AG20443 (cell line): ENCODE data around the gene CMTR2.

ENCODE experiments used
- DNase-seq: peaks from one replicate; pipeline ENCODE4 v3.0.0; 2012; ENCODE audit warnings: low spot score, mixed read lengths

CMTR2 gene

GRCh38 chr16:71276589-71277334 is 12.4 kb downstream of the CMTR2 start:
- no peak for DNase-seq

- no peak for DNase-seq
Measured at GRCh38 chr16:71273384-71273783, 15.8 kb downstream of the CMTR2 start.

- no peak for DNase-seq
Measured at GRCh38 chr16:71264299-71264698, 24.9 kb downstream of the CMTR2 start.

GRCh38 chr16:71263582-71263981 is 25.6 kb downstream of the CMTR2 start:
- DNase-seq = no peak

GRCh38 chr16:71262391-71262790 is 26.8 kb downstream of the CMTR2 start:
- DNase-seq = no peak

- no peak for DNase-seq
Measured at GRCh38 chr16:71260995-71261394, 28.2 kb downstream of the CMTR2 start.

GRCh38 chr16:71259086-71259485 is 30.1 kb downstream of the CMTR2 start:
- no peak for DNase-seq

GRCh38 chr16:71258372-71258771 is 30.8 kb downstream of the CMTR2 start:
- no peak for DNase-seq

GRCh38 chr16:71257768-71258167 is 31.4 kb downstream of the CMTR2 start:
- DNase-seq = no peak

- no peak for DNase-seq
Measured at GRCh38 chr16:71255721-71256120, 33.5 kb downstream of the CMTR2 start.

- DNase-seq = no peak
Measured at GRCh38 chr16:71254832-71255525, 34.2 kb downstream of the CMTR2 start.

- no peak for DNase-seq
Measured at GRCh38 chr16:71250461-71251235, 38.6 kb downstream of the CMTR2 start.

GRCh38 chr16:71249399-71249798 is 39.8 kb downstream of the CMTR2 start:
- no peak for DNase-seq

- DNase-seq = no peak
Measured at GRCh38 chr16:71247478-71247877, 41.7 kb downstream of the CMTR2 start.

GRCh38 chr16:71246309-71246708 is 42.9 kb downstream of the CMTR2 start:
- no peak for DNase-seq

- no peak for DNase-seq
Measured at GRCh38 chr16:71244521-71244920, 44.7 kb downstream of the CMTR2 start.

GRCh38 chr16:71242601-71243000 is 46.6 kb downstream of the CMTR2 start:
- no peak for DNase-seq

- DNase-seq = no peak
Measured at GRCh38 chr16:71242036-71242435, 47.2 kb downstream of the CMTR2 start.
